GM12878 (cell line): ENCODE data around the gene ARHGEF3. TPM values are rescaled to one million over a fixed set of nuclear protein-coding genes. Genes with fewer than 3 reads are reported as not detected.

Experiments used
- ATF7 ChIP-seq: fragments of 450-650 bp; IDR thresholded peaks from 2 replicates; pipeline ENCODE4 v1.6.1; 2016; ENCODE audit warnings: low read depth, mild to moderate bottlenecking
- BCL11A ChIP-seq: IDR thresholded peaks from 2 replicates; pipeline ENCODE4 v1.6.1; 2011; ENCODE audit warnings: low read depth, low read length
- CBFB ChIP-seq: IDR thresholded peaks from 2 replicates; pipeline ENCODE4 v1.6.1; 2016; ENCODE audit warnings: antibody characterized with exemption, low read depth
- CBX5 ChIP-seq: sonication (generic); IDR thresholded peaks from 2 replicates; pipeline ENCODE4 v1.6.1; 2016; ENCODE audit warnings: low read depth, moderate library complexity, mild to moderate bottlenecking, inconsistent platforms
- DPF2 ChIP-seq: fragments of 450-650 bp; IDR thresholded peaks from 2 replicates; pipeline ENCODE4 v1.6.1; 2017; ENCODE audit warnings: mild to moderate bottlenecking
- GABPA ChIP-seq: IDR thresholded peaks from 2 replicates; pipeline ENCODE4 v1.6.1; 2014; ENCODE audit warnings: antibody characterized with exemption, low read depth, mild to moderate bottlenecking, inconsistent platforms
- GATAD2B ChIP-seq: fragments of 450-650 bp; conservative IDR thresholded peaks from 2 replicates; pipeline ENCODE4 v1.6.1; 2017; ENCODE audit warnings: low read depth, mild to moderate bottlenecking, moderate library complexity
- IRF3 ChIP-seq: fragments of 450-650 bp; IDR thresholded peaks from 2 replicates; pipeline ENCODE4 v1.6.1; 2014; ENCODE audit warnings: mild to moderate bottlenecking
- JUNB ChIP-seq: IDR thresholded peaks from 2 replicates; pipeline ENCODE4 v1.6.1; 2016; ENCODE audit warnings: antibody characterized with exemption, mild to moderate bottlenecking
- KDM1A ChIP-seq: fragments of 200-600 bp; sonication (generic); IDR thresholded peaks from 2 replicates; pipeline ENCODE4 v1.6.1; 2016; ENCODE audit warnings: borderline replicate concordance
- MTA2 ChIP-seq: fragments of 450-650 bp; IDR thresholded peaks from 2 replicates; pipeline ENCODE4 v1.6.1; 2016; ENCODE audit warnings: low read depth, mild to moderate bottlenecking, moderate library complexity
- MTA3 ChIP-seq: IDR thresholded peaks from 2 replicates; pipeline ENCODE4 v1.6.1; 2012; ENCODE audit warnings: low read length, inconsistent platforms, borderline replicate concordance
- NRF1 ChIP-seq: conservative IDR thresholded peaks from 2 replicates; pipeline ENCODE4 v1.6.1; 2011; ENCODE audit warnings: mild to moderate bottlenecking, low read depth, low read length, improper control_type of control experiment
- PKNOX1 ChIP-seq: fragments of 450-650 bp; IDR thresholded peaks from 2 replicates; pipeline ENCODE4 v1.6.1; 2016; ENCODE audit warnings: mild to moderate bottlenecking
- RB1 ChIP-seq: fragments of 450-650 bp; formaldehyde crosslinking; IDR thresholded peaks from 2 replicates; pipeline ENCODE4 v1.6.1; 2017; ENCODE audit warnings: mild to moderate bottlenecking, borderline replicate concordance
- RELA ChIP-seq: fragments of 450-650 bp; IDR thresholded peaks from 2 replicates; pipeline ENCODE4 v1.8.0; 2014; ENCODE audit warnings: borderline replicate concordance; ENCODE audit not compliant: partially characterized antibody
- SIX5 ChIP-seq: IDR thresholded peaks from 2 replicates; pipeline ENCODE4 v1.6.1; 2011; ENCODE audit warnings: mild to moderate bottlenecking, low read depth, low read length, moderate library complexity; ENCODE audit not compliant: severe bottlenecking
- SMAD1 ChIP-seq: fragments of 450-650 bp; IDR thresholded peaks from 2 replicates; pipeline ENCODE4 v1.6.1; 2018; ENCODE audit warnings: mild to moderate bottlenecking, low read depth; ENCODE audit not compliant: partially characterized antibody
- STAT1 ChIP-seq: fragments of 450-650 bp; conservative IDR thresholded peaks from 2 replicates; pipeline ENCODE4 v1.6.1; 2014; ENCODE audit warnings: antibody characterized with exemption, mild to moderate bottlenecking
- ZBED1 ChIP-seq: IDR thresholded peaks from 2 replicates; pipeline ENCODE4 v1.6.1; 2016; ENCODE audit warnings: borderline replicate concordance
- ZNF592 ChIP-seq: fragments of 450-650 bp; IDR thresholded peaks from 2 replicates; pipeline ENCODE4 v1.6.1; 2017; ENCODE audit warnings: mild to moderate bottlenecking, moderate library complexity
- polyA plus RNA-seq, 11 experiments: library from polyadenylated mRNA; depleted of rRNA in 4 of 11; unstranded in 6 of 11; stranded (reverse) in 5 of 11; fragments of >200 nt; fragmentation: Nextera tagmentation in 4 of 11; fragmentation: Illumina TruSeq in 1 of 11; extraction: Ambion mirVana in 4 of 11; extraction: Trizol in 1 of 11; gene quantifications; 1 replicate in 1 of 11; 2 replicates in 10 of 11; pipeline versions ENCODE4 v1.2.1 to v1.2.3, GENCODE V29; 2011 to 2016; ENCODE audit warnings: inconsistent platforms in 2 of 11, missing spikeins in 2 of 11, low read depth in 1 of 11
- total RNA-seq, 4 experiments: library from RNA; depleted of rRNA in 3 of 4; stranded (reverse); fragments of >200 nt in 3 of 4; fragmentation: Illumina TruSeq in 1 of 4; extraction: Trizol in 1 of 4; gene quantifications; 2 replicates each; pipeline versions ENCODE4 v1.2.1 to v1.2.3, GENCODE V29; 2013 to 2021
- TF ChIP-seq, protein P1 (sequence below): IDR thresholded peaks from 2 replicates; pipeline ENCODE4 v1.6.1; 2012; ENCODE audit warnings: low read depth, low read length, improper control_type of control experiment
- TF ChIP-seq, protein P2 (sequence below): IDR thresholded peaks from 2 replicates; pipeline ENCODE4 v1.6.1; 2011; ENCODE audit warnings: low read depth, low read length, improper control_type of control experiment, borderline replicate concordance

Gene ARHGEF3
- total and polyA plus RNA-seq, 10 of the 15 experiments (the other 5 are each of a cell fraction or from before 2014, with no cell fraction given) = 21.8 to 78.7 (median 56.2) TPM

- TF ChIP-seq IRF3 (no peak), DPF2 (peak; percentile 78), BCL11A (no peak), RB1 (peak; percentile 83; the same call in 1 of the 2 replicates), SIX5 (no peak), ATF7 (no peak), CBX5 (no peak), GABPA (no peak), ZNF592 (peak; percentile 51; the same call in 1 of the 2 replicates), MTA2 (no peak), MTA3 (no peak), SMAD1 (no peak), CBFB (no peak), JUNB (no peak), ZBED1 (no peak), PKNOX1 (no peak), KDM1A (no peak), GATAD2B (peak; percentile 92), RELA (peak; percentile 11), NRF1 (no peak), STAT1 (no peak)
- TF ChIP-seq, protein P1, sequence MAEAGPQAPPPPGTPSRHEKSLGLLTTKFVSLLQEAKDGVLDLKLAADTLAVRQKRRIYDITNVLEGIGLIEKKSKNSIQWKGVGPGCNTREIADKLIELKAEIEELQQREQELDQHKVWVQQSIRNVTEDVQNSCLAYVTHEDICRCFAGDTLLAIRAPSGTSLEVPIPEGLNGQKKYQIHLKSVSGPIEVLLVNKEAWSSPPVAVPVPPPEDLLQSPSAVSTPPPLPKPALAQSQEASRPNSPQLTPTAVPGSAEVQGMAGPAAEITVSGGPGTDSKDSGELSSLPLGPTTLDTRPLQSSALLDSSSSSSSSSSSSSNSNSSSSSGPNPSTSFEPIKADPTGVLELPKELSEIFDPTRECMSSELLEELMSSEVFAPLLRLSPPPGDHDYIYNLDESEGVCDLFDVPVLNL = no peak
- TF ChIP-seq, protein P2, sequence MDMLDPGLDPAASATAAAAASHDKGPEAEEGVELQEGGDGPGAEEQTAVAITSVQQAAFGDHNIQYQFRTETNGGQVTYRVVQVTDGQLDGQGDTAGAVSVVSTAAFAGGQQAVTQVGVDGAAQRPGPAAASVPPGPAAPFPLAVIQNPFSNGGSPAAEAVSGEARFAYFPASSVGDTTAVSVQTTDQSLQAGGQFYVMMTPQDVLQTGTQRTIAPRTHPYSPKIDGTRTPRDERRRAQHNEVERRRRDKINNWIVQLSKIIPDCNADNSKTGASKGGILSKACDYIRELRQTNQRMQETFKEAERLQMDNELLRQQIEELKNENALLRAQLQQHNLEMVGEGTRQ = peak; percentile 73
These were observed at the start of gene ARHGEF3 (continued) for GRCh38 chr3:56801662-56802377.
